VCaP (cell line): ENCODE results near the gene OPRL1.

Source experiments
- H3K27ac ChIP-seq: fragments of 450-650 bp; 2 replicates; pipeline ENCODE4 v1.5.1; 2017
- CTCF ChIP-seq: fragments of 450-650 bp; conservative IDR thresholded peaks from 2 replicates; pipeline ENCODE4 v1.5.1; 2017; ENCODE audit warnings: mild to moderate bottlenecking, moderate library complexity

The OPRL1 gene

GRCh38 chr20:64035933-64036345 is 43.9 kb upstream of the OPRL1 start, which contains the start of gene C20orf204:
C20orf204 (plus strand) TSS chr20:64036182; CDS start chr20:64036324, 142 bp downstream.
- H3K27ac ChIP-seq: no peak within 1 kb of the TSS

DNA sequence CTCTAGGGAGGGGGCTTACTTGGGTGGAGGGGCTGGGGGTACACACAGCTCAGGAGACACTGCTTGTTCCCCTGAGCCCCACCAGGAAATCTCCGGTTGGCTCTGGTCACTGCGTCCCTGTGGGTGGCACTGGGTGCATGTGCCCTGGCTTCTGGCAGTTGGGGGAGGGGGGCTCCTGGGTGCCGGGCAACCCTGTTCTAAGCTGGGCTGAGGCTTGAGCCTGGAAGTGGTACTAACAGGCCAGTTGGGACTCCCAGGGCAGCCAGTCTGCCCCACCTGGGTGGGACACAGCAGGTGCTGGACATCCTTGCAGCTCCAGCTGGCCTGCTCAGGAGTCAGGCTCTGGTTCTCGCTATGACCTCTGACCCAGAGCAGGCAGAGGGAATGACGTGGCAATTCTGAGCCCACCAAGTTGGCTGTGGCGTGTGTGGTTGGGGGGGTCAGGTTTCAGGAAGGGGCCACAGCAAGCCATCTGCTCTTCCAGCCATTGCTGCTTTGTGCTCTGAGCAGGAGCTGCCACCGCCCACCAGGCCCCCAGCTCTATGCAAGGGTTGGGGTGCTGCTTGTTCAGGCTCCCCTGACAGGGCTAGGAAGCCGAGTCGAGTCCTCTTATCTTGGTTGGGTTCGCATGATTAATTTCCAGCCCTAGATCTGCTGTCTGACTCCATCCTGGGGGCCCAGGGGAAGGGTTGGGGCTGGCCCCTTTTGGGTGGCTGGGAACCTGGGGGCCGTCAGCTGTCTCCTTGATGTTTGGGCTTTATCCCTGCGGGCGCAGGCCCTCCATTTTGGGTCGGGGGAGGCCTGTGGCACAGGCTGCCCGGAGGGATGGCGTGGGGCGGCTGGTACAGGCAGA is 43.3 kb upstream of the OPRL1 start:
- TF ChIP-seq CTCF: no peak
- H3K27ac ChIP-seq: no peak overlapping the region

More at GRCh38 chr20:64035933-64036345, 43.9 kb upstream of the OPRL1 start, which contains the start of gene C20orf204:
- TF ChIP-seq CTCF: no peak

DNA sequence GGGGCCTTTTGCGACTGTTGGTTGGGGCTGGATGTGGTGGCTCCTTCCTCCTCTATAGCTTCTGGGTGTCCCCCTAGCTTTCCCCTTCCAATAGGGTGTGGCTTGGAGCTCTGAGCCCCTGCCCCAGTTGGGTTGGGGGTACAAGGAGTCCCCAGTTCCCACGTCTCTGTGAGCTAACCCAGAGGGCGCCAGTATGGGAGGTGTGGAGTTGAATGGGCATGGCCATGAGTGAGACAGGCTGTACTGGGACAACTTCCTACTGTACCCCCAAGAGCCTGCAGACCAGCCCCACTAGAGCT is 42.7 kb upstream of the OPRL1 start:
- TF ChIP-seq CTCF: no peak
- peak overlapping the region; percentile 79; the same call in 1 of the 2 replicates for H3K27ac ChIP-seq

GRCh38 chr20:64037498-64038213 is 42.2 kb upstream of the OPRL1 start:
- TF ChIP-seq CTCF: no peak
- H3K27ac ChIP-seq: peak overlapping the region; percentile 79

- H3K27ac ChIP-seq: peak overlapping the region; percentile 79
- no peak for TF ChIP-seq CTCF
Measured at GRCh38 chr20:64038224-64038564, 41.7 kb upstream of the OPRL1 start.

DNA sequence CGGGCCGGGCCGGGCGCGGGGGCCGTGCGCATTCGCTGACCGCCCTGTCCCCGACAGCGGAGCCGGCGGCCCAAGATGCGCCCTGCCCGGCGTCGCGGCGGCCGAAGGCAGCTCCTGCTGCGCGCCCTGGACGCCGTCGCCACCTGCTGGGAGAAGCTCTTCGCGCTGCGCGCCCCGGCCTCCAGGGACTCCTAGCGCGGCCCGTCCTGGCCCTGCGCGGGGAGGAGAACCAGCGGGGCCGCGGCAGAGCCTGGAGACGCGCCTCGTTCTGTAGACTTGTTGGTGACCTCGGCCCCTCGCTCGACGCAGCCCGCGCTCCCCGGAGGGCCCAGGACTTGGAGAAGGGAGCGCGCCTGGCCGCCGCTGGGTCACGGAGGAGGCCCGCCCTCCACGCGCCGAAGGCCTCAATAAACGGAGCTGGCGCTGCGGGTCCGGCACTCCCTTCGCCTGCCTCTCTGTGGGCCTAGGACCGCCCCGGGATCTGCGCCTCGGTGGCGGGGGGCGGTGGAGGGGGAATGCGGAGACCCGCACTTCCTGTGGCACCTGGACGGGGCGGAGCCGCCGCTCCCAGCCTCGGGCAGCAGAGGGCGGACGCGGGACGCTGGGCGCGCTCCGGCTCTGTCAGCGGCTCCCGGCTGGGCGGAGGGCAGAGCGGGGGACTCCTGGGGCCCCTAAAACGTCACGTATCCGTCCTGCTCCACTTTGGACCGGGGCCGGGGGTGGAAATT is 41.2 kb upstream of the OPRL1 start:
- peak overlapping the region; percentile 79 for H3K27ac ChIP-seq
- TF ChIP-seq CTCF: peak; percentile 90
